VCaP (cell line): Measurements from ENCODE around the gene MYH9.

Experiments
- H3K27ac ChIP-seq: fragments of 450-650 bp; 2 replicates; pipeline ENCODE4 v1.5.1; 2017
- TF ChIP-seq, protein P1 (sequence below): fragments of 450-650 bp; conservative IDR thresholded peaks from 2 replicates; pipeline ENCODE4 v1.5.1; 2017; ENCODE audit warnings: mild to moderate bottlenecking, moderate library complexity

The MYH9 gene

DNA sequence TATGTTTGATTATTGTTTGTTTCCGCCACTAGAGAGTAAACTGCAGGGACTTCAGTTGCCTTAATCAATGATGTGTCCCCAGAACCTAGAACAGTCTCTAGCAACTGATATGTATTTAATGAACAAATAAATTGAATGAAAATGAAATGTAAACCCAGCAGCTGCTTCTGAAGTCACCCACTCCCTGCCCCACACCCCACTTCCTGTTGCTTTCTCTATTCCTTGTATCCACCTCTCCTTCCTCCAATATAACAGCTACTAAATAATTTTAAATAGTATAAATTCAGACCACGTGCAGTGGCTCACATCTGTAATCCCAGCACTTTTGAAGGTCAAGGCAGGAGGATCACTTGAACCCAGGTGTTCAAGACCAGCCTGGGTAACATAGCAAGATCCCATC lies 15.8 kb downstream of the MYH9 start:
- H3K27ac ChIP-seq, result peak overlapping the region; percentile 59
- TF ChIP-seq, protein P1, sequence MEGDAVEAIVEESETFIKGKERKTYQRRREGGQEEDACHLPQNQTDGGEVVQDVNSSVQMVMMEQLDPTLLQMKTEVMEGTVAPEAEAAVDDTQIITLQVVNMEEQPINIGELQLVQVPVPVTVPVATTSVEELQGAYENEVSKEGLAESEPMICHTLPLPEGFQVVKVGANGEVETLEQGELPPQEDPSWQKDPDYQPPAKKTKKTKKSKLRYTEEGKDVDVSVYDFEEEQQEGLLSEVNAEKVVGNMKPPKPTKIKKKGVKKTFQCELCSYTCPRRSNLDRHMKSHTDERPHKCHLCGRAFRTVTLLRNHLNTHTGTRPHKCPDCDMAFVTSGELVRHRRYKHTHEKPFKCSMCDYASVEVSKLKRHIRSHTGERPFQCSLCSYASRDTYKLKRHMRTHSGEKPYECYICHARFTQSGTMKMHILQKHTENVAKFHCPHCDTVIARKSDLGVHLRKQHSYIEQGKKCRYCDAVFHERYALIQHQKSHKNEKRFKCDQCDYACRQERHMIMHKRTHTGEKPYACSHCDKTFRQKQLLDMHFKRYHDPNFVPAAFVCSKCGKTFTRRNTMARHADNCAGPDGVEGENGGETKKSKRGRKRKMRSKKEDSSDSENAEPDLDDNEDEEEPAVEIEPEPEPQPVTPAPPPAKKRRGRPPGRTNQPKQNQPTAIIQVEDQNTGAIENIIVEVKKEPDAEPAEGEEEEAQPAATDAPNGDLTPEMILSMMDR, result no peak

DNA sequence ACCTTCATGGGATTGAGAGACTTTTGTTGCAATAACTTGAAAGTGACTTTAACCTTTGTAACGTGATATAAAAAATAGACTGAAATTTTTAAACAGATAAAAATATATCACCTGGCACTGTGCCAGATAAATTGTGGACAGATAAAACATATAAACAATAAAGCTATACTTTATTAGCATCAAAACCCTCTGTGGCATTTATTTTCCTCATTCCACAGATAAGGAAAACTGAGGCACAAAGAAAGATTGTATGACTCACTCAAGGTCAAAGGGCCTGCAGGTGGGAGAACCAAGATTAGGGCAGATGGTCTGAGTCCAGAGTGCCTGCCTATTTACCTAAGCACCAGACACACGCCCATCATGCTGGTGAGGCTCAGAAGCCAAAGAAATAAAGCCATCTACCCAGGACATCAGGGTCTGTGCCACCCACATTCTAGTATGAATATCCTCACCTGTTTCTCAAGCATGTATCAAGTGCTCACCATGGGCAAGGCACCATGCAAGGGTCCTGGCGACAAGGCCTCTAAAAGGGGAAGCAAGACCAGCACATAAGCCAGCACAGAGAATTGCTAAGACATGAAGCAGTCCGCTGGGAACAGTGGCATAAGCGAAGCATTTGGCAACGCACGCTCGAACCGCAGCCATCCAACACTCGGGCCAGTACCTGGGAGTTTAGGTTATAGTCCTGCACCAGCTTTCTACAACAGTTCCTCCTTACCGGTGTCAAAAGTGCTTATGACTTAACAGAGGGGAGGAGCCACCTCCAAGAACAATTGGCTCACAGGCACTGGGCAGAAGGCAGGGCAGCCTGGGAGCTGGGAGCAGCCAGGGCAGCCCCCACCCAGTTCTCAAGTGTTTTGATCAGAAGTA lies 17.6 kb downstream of the MYH9 start:
- H3K27ac ChIP-seq, result peak overlapping the region; percentile 59
- TF ChIP-seq, protein P1, result no peak

DNA sequence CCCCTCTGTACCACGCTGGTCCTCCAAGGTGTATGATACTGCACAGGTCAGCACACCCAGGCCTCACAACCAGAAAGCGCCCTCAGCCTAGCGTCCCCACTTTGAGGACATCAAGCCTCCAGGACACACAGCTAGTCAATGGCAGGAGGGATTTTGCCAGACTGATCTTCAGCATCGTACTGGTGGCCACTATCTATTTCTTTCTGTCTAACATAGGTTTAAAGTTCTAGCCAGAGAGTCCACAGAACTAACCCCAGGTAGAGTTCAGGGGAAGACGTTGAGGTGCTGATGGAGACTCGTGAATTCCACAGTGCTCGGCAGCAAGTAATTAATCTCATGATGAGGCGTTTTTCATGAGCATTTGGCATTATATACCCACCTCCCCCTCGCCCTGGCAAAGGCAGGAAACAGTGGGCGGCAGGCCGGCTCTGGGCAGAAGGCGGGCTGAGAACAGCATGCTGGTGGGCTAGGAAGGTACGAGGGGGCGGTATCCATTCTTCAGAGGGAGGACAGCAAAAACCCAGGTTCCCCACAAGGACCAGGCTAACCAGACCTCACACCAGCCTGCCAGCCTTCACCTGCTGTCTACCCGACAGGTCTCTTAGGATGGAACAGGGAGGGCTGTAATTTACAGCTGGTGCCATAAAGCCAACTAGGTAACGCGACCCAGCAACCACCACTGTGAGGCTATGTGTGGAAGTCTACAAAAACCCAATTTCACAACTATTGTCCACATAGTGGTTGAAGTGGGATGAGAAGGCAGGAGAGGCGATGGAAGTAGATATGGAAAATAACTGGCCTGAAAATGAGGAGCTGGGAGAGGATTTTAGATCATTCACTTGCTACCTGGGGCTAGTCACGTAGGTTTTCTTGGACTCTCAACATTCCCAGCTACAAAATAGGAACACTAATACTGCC lies 18.5 kb downstream of the MYH9 start:
- peak overlapping the region; percentile 59 for H3K27ac ChIP-seq
- TF ChIP-seq, protein P1, result no peak

DNA sequence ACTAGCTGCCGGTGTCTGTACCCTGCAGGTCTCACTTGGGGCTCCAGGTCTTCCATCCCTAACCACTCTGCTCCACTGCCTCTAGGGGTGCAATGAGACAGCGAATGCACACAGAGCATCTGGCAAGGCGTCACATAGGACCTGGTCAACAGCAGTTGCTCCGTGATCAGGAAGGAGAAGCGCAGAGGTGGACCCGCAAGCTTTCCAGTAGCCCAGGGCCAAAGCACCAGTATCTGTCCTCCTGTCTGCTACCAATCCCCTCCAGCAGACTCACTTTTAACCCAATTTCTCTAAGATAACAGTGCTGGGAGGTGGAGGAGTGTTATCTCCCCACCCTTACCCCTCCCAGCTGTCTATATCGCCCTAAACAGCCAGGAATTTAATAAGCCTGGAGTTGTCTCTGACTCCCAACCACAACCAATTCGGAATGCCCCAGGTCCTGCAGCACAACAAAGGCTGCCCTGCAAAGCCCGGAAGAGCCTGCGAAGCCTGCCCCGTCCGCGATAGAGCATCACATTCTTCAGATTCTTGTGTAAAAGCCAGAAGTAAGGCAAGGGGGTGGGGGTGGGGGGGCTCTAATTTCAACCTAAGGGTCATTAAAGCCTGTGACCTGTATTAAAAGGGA lies 19.3 kb downstream of the MYH9 start:
- peak overlapping the region; percentile 59; the same call in 1 of the 2 replicates for H3K27ac ChIP-seq
- TF ChIP-seq, protein P1, result no peak

DNA sequence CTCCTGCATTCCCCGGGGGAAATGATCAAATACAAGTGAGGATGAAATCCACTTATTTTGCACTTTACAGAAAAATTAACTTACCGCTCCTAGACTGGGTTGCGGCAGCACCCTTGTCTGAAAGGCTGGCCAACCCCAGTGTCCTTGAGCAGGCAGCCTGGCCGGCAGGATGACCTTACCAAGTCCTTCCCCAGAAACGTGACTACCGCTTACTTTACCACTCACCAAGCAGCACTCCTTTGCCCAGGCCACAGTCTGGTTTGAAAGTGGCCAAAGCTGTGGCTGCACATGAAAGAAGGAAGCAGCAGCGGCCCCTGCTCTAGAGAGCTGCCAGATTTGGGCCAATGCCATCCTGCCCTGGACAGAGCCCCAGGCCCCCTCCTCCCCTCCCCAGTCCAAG lies 20.3 kb downstream of the MYH9 start:
- H3K27ac ChIP-seq, result peak overlapping the region; percentile 59
- TF ChIP-seq, protein P1, result no peak

DNA sequence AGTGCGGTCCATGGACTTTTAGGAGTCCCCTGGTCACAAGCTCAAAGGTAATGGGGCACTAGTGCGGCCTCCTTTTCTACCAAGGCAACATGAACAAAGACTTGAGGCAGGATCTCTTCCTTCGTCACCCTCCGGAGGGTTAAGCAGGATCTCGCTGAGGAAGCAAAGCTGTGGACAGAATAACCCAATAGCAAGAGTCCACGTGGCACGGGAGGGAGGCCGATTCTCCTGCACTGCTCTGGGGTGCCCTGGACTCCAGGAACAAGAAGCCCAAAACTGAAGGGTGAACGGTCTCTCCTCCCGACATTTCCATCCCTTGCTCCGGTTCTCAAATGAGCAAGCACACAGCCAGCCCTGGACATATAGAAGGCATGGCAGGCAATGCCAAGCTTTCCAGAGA lies 20.7 kb downstream of the MYH9 start:
- peak overlapping the region; percentile 59 for H3K27ac ChIP-seq
- TF ChIP-seq, protein P1, result no peak

DNA sequence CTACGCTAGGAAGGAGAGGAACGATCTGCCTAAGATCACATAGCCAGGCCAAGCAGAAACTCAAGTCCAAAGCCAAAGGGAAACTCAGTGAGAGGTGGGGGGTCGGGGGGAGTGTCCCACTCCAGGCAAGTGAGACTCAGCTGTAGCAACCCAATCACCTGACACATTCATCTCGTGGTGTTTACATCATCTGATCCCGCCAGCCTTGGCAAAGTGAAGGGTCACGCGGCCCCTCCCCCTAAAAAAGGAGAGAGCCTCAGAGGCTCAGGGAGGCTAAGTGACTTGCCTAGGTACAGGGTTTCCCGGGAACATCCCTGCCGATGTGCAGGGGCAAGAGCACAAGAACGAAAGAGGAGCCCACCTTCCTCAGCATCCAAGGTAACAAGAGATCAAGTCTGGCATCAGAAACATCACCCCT lies 21.5 kb downstream of the MYH9 start:
- H3K27ac ChIP-seq, result no peak overlapping the region
- TF ChIP-seq, protein P1, result no peak
